Measurements from ENCODE around the gene PTPRM.

- TF ChIP-seq CTCF (IDR thresholded peaks at IDR 0.05) (no peak), POLR2A (IDR thresholded peaks at IDR 0.05) (no peak)
Observed at GRCh38 chr18:7544686-7545085, 22.4 kb upstream of the PTPRM start.
